Daoy (cell line): Measurements from ENCODE around the gene TMEM270. TPM values are rescaled to one million over a fixed set of nuclear protein-coding genes. Genes with fewer than 3 reads are reported as not detected.
"Not testable (repeated sequence)": the region's sequence is repeated elsewhere in the genome, so short reads cannot be mapped to it uniquely, and the experiment has no call there.

Source experiments
- DNase-seq: peaks from one replicate; pipeline ENCODE4 v3.0.0-alpha.2; 2015; ENCODE audit warnings: low read depth
- total RNA-seq: library from RNA; depleted of rRNA; stranded (reverse); fragments of >200 nt; shearing (Covaris generic); gene quantifications from 2 replicates; pipeline ENCODE4 v1.2.3, GENCODE V29; 2014

Gene TMEM270
- total RNA-seq, 1 experiment from 2014 or later: 0.69 TPM

GRCh38 chr7:73831834-73832651, 28.9 kb upstream of the TMEM270 start:
- DNase-seq: no peak

- no peak for DNase-seq
These were observed 28.2 kb upstream of the TMEM270 start for GRCh38 chr7:73832806-73833205.

GRCh38 chr7:73833251-73833919, 27.6 kb upstream of the TMEM270 start:
- DNase-seq: no peak

GRCh38 chr7:73834626-73835191, 26.2 kb upstream of the TMEM270 start:
- DNase-seq: no peak

- DNase-seq: not testable (repeated sequence)
These were observed 23.8 kb upstream of the TMEM270 start for GRCh38 chr7:73837167-73837566.

GRCh38 chr7:73838642-73839041, 22.3 kb upstream of the TMEM270 start:
- no peak for DNase-seq

GRCh38 chr7:73839290-73839689, 21.7 kb upstream of the TMEM270 start:
- DNase-seq: no peak

- DNase-seq: no peak
These were observed 20.9 kb upstream of the TMEM270 start for GRCh38 chr7:73839743-73840714.

GRCh38 chr7:73840715-73841379, 20.1 kb upstream of the TMEM270 start:
- no peak for DNase-seq

- peak; percentile 55 for DNase-seq
These were observed 19.3 kb upstream of the TMEM270 start for GRCh38 chr7:73841689-73842066.

- peak; percentile 99 for DNase-seq
These were observed 18.6 kb upstream of the TMEM270 start, which contains the start of gene METTL27 for GRCh38 chr7:73842067-73842976. METTL27 (minus strand) TSS chr7:73842516; CDS start chr7:73842140, 376 bp downstream.

- no peak for DNase-seq
These were observed 16.8 kb upstream of the TMEM270 start for GRCh38 chr7:73844131-73844547.

GRCh38 chr7:73844848-73845460, 16.0 kb upstream of the TMEM270 start:
- DNase-seq: peak; percentile 63

- not testable (repeated sequence) for DNase-seq
These were observed 15.2 kb upstream of the TMEM270 start for GRCh38 chr7:73845701-73846195.

GRCh38 chr7:73847941-73848723, 12.8 kb upstream of the TMEM270 start:
- DNase-seq: no peak

GRCh38 chr7:73850781-73851207, 10.2 kb upstream of the TMEM270 start:
- DNase-seq: peak; percentile 99

GRCh38 chr7:73851410-73852338, 9.3 kb upstream of the TMEM270 start:
- peak; percentile 98 for DNase-seq
